NCI-H82 treated with DMSO at 0.1 percent for 48 hours (cell line): ENCODE measurements around the gene ACER2.

Experiments used
- DNase-seq: peaks from one replicate; lab custom pipeline; 2025; ENCODE audit not compliant: unreplicated experiment; lab: John Stamatoyannopoulos, UW

Gene ACER2

DNA sequence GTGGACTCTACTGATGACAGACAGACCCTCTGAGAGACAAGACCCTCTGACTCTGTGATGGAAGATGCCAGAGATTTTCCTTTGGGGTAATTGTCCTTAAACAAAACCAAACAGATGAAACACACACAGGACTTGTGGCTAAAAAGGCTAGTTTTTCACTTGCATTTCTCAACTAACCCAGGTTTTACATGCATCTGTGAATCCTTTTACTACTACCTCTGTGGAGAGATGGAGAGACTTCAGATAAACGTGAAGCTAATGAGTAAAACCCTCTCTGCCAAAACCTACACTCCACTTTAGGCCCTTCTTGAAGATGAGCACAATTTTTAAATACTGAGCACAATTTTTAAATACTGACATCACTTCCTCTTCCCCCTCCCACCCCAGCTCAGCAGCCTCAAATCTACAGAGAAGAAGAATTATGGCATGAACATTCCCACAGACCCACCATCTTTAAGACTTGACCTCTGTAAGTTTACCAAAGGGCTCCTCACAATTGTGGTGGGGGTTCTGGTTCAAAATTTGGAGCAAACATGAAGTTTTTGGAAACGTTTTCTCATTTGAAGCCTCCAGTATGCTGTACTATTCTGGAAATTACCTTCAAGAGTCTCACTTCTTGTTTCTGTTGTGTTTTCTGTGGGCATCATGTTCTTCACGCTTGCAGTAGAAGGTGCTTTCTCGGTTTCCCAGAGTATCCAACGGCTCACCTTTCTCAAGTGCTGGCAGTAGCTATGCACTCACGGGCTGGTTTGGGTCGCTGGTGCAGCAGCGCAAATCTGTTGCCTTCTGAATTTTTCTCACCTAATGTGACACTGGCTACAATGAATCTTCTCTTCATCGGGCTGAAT, 42.7 kb downstream of the ACER2 start:
- DNase-seq: no peak

DNA sequence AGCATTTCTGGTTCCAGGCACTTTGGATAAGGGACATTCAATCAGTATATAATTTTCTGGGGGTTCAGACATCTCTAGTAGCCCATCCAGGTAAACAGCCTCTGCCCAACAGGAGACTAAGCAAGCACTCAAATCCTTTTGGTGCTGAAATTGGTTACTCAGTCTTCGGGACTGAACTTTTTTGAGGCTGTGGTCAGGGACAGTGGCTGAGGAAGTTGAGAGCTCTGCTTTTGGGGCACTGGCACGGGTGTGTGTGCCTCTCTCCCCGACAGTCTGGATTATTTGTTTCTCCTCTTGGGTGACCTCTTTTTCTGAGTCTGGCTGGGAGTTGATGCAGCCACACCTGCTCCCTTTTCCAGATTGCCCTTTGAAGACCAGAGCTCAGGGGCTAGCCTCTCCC, 47.6 kb downstream of the ACER2 start:
- DNase-seq: no peak

DNA sequence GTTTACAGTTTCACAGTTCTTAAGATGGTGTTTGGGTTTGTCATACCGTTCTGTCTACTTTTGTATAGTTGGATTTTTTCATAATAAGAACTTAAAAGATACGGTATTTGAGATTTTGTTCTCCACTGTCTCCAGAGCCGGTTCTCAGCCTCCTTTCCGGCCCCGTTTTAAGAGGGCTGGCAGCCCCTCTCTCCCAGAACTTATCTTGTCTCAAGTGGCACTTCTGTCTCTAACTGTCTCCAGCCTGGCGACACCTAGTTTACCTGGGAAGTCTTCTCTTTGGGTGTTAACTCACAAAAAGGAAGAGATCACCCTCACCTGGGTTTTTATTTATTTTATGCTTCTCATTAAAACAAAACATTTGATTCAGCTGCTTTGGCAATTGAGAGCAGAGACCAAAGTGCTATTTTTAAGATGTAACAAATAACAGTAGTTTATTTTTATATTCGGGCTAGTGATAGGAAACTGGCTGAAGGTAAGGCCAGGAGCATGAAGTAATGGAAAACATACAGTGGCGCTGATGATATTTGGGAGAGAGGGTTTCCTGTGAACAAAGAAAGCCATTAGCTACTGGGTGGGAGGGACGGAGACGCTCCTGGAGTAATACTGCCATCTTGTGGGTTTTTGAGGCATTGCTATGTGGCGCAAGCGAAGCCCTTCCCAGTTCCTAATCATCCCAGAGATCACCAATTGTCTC, 48.3 kb downstream of the ACER2 start:
- peak; percentile 42 for DNase-seq

DNA sequence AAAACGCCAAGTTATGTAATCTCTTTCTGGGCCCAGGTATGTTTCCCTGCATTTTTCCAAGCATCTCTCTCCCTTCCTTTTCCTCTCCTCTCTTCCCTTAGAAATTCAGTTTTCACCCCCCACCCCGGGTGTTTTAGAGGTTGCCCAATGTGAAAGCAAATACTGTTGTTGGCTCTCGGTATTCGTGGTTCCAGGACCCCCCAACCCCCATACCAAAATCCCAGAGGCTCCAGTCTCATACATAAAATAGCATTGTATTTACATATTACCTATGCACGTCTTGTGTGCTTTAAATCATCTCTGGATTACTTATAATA, 48.8 kb downstream of the ACER2 start:
- no peak for DNase-seq

DNA sequence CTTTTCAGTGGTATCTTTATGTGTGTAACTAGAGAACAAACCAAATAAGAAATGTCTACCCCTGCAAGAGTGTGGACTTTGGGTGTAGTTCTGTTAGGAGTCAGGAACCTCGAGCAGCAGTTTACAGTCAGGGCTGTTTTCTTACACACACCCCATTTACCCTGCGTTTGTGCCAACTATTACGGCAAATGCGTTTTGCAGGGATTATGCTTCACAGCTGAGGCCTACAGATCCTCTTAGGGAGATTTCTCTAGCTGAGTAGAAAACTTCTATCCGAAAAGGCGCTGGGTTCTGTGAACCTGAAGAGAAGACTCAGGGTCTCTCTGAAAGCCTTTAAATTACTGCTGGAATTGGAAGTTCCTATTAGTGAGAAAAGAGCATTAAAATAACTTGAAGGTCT, 51.4 kb downstream of the ACER2 start:
- peak; percentile 53 for DNase-seq

DNA sequence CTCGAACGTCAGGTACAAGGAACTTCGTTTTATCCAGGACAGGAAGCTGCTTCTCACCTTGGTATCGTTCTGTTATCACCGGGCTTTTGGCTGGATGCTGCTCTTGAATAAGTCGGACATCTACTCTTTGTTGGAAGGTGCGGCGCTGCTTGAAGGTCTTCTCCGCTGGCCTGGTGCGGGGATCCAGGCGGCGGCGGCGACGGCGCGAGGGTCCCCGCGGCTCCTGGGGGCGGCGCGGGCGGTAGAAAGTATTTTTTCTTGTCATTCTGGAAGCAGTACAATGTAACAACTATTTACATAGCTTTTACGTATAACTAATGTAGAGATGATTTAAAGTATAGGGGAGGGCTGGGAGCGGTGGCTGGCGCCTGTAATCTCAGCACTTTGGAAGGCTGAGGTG, 52.3 kb downstream of the ACER2 start:
- no peak for DNase-seq

DNA sequence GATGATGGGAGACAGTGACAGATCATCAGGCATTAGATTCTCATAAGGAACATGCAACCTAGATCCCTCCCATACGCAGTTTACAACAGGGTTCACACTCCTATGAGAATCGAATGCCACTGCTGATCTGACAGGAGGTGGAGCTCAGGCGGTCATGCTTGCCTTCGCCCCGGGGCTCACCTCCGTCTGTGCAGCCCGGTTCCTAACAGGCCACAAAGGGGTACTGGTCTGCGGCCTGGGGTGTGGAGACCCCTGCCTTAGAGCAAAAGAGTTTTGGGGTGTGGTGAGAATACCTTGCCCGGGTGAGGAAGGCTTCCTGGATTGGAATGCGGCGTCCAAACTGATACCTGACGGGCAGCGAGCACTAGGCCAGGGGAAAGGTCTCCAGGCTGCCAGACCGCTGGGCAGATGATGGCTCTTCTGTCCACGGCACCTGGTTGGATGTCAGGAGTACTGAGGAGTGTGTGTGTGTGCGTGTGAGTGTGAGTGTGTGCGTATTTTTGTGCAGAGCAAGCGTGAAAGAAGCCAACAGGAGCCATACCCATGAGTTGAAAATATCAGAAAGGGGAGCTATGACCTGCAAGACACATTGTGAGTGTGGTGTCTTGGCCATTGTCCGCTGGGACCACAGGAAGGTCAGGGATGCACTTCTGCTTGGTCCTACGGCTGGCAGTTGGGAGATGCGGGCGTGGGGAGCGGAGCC, 55.4 kb downstream of the ACER2 start:
- DNase-seq: no peak

DNA sequence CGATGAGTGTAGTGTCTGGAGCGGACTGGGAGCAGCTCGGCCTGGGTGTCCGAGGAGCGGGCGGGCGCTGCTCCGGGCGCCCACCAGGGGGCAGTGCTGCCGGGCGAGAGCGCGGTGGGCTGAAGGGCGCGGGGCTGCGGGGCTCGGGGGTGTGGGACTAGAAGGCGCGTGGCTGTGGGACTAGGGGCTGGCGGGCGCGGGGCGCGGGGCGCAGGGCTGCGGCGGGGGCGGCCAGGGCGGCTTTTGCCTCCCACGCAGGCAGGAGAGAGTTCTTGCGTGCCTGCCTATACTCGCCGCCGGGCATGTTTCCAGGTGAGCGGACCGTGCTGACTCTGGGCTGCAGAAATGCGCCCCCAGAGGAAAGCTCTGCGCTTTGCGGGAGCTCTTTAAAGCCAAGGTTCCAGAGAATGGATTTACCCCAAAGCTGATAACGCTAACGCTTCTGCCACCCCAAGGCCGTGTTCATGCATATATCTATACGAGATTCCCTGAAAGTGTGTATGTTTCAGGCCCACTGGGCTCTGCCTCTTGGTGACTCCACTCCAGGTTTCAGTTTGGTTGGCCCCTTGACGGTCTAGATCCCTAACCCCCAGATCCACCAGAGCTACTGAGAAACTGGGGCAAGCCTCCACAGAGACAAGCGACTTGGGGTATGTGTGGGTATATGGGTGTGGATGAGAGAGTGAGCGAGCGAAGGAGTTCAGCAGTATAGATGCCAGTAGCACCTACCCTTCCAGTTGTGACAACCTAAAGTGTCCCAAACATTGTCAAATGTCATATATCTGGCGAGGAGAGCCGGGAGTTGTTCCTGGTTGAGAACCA, 56.2 kb downstream of the ACER2 start:
- no peak for DNase-seq

DNA sequence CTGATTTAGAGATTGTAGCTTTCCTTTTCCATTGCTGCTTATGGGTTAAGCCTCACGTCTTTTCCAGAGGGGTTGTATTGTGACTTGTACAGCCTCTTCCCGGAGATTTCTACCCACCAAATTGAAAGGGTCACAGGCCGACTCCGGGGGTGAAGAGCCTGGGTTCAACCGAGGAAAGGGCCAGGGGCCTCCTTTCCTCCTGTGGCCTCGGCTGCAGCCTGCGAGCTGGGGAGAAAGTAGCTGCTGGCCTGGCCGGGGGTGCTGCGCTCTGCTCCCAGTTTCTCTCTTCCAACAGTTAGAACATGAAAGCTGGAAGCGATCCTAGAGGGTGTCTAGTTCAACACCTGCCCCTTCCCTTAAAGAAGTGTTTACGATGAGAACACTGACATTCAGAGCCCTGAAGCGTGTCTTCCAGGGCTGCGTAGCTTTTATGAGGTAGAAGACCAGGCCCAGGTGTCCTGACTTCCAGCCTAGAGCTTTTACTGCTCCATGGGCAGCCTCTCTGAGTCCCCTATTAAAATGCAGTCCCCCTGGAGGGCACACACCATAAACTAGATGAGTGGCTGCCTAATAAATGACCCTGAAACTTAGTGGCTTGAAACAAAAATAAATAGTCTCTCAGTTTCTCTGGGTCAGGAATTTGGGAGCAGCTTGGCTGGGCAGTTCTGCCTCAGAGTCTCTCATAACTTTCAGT, 56.9 kb downstream of the ACER2 start:
- DNase-seq: no peak

DNA sequence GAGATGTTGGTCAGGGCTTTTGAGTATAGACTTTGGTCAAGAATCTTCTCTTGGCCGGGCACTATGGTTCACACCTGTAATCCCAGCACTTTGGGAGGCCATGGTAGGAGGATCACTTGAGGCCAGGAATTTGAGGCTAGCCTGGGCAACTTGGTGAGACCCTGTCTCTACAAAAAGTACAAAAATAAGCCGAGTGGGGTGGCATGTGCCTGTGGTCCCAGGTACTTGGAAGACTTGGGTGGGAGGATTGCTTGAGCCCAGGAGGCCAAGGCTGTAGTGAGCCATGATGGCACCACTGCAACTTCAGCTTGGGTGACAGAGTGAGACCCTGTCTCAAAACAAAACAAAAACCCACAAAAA, 57.5 kb downstream of the ACER2 start:
- no peak for DNase-seq

DNA sequence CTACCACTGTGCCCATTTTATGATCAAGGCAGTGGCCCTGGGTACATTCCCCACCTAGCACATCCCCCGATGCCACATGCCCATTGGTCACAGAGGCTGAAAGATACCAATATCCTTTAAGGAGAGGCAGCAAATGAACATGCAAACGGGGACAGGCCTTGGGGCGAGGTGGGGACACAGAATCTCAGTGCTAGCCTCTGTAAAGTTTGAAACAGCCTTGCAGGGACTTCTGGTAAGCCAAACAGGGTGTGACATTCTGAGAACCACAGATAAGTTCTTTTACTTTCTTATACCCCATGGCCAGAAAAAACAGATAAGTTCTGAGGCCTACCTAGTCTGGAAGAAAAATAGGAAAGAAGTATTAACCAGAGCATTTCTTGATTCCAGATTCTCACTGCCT, 60.5 kb downstream of the ACER2 start:
- DNase-seq: no peak

DNA sequence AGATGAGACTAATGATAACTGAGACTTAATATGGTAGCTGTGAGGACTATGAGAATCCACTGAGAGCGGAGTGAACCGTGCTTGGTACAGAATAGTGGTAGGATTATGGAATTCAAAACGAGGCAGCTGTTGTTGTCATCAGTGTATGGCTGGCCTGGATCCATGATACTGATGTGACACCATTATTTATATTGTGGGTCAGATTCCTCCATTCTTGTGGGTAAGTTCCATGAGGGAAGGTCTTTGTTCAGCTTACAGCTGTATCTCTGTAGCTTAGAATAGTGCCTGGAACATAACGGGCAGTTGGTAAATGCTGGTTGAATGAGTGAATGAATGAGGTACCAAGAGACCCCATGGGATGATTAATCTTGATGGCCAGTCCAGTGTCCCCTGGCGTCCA, 61.8 kb downstream of the ACER2 start:
- DNase-seq: no peak

DNA sequence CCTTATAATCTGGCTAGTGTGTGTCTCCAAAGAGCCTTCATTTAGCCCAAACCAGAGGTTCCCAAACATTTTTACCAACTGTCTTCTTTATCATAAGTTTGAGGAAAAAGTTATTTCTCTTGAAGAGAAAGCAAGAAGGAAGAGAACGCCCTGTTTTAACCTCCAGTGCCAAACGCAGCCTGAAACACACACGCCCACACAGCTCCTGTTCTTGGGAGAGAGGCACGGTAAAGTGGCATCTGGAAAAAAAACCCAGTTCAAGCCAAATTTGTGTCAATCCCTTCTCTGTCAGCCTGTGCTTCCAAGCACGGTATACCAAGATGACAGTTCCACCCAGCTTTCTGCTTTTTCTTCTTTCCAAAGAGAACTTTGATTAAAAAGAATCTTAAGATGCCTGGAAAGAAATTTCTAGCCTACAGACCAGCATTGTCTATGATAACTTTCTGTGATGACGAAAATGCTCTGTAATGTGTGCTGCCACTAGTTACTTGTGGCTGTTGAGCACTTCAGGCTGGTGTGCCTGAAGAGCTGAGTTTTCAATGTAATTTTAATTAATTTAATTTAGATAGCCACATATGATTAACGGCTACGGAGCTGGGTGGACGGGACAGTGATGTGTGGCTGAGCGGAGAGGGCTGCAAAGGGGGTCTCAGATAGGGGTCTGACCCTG, 62.3 kb downstream of the ACER2 start:
- no peak for DNase-seq

DNA sequence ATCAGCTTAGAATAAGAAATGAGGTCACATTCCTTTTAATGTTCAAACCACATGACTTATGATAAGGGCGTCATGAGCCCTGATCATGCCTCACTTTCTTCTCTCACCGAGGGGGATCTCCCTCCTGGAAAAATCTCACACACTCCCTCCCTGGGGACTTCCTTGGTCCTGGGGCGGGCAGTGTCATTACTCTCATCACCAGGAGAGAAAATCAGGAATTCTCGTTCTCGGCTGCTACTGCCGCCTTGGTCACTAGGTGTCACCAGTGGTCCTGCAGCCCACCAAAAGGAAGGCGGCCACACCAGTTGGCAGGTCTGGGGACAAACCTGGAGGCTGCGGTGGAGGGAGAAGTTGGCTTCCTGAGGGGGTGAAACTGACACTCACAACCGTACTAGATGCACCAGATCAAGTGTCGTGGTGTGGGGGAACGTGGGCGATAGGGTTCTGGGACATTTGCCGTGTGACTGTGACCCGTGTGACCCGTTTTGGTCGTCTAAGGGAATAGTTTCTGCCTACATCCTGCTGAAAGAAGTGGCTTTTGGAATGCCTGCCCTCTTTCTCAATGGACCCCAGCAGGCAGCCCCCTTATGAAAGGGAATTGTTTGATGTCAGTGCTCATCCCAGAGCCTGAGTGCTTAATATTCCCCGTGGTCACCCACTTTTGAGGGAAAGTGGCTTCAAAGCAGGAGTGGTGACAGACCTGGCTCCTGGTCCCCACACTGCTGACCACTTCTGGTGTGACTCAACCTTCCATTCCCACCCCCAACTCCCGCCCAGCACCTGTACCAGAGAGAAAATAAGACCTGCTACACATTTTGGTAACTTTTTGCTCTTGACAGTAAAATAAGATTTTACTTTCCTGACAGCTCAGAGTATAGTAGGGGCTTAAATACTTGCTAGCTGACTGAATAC, 63.2 kb downstream of the ACER2 start:
- DNase-seq: peak; percentile 41

DNA sequence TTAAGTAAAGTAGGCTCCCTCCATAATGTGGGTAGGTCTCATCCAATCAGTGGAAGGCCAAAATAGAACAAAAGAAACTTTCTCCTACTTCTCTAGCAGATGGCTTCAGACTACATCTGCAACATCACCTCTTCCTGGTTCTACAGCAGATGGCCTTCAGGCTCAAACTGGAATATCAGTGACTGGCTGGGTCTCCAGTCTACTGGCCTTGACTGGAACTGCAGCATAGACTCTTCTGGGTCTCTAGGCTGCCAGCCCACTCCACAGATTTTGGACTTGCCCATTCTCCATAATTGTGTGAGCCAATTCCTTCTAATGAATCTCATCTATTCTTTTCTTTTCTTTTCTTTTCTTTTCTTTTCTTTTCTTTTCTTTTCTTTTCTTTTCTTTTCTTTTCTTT, 64.8 kb downstream of the ACER2 start:
- no peak for DNase-seq

DNA sequence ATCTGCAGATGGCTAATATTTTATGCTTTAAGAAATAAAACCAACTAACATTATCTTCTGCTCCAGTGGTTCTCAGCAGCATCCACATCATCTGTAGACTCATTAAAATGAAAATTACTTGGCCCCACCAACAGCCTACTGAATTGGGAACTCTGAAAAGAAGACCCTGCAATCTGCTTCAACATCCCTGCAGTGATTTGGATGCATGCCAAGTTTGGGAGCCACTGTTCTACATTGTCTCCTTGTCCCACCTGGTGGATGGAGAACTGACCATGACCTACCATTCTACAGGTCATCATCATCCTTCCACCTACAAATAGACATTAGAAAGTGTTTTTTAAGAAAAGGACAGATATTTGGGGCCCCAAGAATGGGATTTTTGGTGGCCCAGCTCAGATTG, 71.1 kb downstream of the ACER2 start:
- no peak for DNase-seq

DNA sequence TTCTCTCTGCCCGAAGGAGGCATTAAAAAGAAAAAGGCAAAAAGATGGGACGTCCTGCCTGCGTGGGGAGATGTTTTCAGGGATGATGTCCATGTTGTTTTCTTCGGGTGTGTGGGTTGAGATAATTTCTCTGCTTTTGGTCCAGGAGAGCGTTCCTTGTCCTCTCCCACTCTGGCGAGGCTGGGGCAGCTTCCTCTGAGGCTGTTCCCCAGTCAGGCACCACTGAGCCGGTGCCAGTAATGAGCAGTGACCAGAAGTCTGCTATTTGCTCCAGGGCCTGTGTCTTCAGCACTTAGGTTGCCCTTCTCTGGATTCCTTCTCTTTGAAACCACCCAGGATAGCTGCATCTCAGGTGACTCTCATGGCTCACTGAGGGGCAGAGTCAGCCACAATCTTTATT, 71.5 kb downstream of the ACER2 start:
- DNase-seq: no peak

DNA sequence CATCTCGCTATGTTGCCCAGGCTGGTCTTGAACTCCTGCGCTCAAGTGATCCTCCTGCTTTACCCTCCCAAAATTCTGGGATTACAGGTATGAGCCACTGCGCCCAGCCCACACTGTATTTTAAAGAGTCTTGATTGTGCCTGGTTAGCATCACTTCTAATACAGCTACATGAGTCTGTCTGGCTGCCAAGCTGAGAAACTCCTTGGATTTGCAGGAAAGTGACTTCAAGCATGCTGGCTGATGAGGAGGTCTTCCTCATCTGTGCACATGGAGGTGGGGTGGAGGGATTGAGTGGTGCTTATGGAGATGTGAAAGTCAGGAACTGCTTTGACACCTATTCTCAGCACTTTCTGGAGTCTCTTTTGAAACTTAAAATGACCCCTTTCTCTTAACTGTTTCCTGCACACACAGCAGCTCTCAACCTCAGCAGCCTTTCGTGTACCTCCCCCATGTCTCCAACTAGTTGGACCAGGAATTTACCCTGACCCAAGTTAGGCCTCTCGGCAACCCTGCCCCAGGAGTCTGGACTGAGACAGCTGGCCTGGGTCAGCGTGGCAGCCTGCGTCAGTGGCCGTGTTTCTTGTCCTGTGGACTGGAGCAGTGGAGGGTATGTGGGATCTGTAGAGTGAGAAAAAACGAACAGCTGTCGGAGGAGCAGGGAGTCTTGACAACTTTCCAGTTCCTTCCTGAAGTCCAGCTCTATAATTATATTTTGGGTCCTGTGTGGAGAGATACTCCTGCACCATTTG, 72.5 kb downstream of the ACER2 start:
- DNase-seq: no peak
